Stimulated activated CD8-positive, alpha-beta memory T cell treated with anti-CD3 and anti-CD28 coated beads, Interleukin-7, amount 100 ng/mL, for 24 hours (primary cell): ENCODE results near the gene MED12L.

Source experiments
- DNase-seq: peaks from one replicate; pipeline ENCODE4 v3.0.0-alpha.2; 2020; ENCODE audit warnings: low read depth

The MED12L gene

DNA sequence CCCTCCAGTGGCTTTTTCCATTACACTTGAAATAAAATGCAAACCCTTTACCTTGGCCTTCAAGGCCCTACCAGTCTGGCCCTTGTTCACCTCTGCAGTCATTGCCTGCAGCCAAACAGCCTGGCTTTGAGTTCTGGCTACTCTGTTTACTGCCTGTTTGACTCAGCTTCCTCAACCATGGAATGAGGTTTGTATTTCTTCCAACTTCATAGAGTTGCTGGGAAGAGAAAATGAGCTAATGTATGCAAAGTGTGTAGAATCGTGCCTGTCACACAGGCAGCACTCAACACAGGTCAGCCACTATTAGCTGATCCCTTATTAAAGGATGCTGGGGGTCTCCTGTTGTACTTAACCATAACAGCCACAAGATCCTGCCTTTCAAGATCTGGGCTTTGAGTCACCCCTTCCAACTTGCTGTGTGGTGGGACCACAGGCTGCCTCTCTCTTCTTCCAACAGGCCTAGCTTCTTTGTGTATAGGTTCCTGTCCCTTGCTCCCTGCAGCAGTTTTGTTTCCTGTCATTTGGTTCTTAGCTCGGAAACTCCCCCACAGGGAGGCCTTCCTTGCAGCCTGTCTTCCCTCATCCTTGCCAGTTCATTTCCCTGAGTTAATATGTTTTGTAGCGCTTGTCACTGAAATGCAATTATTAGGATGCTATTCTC is 6.4 kb downstream of the MED12L start:
- no peak for DNase-seq

DNA sequence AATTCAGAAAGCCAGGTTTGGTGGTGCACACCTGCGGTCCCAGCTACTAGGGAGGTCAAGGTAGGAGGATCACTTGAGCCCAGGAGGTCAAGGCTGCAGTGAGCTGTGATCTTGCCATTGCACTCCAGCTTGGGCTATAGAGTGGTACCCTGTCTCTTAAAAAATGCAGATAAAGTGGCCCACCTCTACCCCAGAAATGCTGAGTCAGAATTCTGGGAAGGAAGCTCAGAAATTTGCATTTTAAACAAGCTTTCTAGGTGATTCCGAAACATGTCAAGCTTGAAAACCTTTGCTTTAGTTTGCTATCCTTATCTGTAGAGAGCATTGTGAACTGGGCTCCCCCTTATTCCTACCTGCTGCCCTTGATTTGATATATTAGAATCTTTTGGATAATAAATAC is 7.7 kb downstream of the MED12L start:
- no peak for DNase-seq

DNA sequence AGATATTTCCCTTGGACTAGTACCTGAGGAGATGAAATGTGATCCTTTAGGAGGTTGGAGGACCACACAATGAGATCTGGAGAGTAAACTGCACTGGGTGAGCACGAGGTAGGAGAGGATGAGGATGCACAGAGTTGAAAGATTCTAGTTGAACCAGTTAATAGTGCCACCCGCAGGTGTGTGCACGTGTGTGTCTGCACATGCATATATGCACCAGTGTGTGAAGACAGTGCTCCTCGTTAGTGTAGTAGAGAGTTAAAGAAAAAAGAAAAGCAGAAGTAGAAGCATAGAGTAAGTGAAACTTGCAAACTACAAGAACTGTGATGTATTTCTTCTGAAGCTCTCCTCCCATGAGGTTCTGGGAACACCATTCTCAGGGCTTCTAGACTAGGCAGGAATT is 8.4 kb downstream of the MED12L start:
- no peak for DNase-seq

DNA sequence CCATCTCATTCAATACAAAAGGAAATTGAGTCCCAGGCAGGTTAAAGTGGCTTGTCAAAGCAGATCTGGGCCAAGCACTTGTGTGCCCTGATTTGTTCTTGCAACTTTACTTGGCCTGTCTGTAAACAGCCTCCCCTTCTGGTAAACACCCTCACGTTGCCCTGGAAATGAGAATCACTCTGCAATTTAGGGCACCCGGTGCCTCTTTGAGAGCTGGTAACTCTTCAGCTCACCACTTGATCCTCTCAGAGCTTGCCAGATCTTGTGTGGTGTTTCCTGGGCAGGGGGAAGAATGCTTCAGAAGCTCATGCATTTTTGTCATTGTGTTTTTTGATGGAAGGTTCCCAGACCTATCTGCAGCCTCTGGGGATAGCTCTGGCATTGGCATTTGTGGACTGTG is 11.3 kb downstream of the MED12L start:
- DNase-seq = no peak

DNA sequence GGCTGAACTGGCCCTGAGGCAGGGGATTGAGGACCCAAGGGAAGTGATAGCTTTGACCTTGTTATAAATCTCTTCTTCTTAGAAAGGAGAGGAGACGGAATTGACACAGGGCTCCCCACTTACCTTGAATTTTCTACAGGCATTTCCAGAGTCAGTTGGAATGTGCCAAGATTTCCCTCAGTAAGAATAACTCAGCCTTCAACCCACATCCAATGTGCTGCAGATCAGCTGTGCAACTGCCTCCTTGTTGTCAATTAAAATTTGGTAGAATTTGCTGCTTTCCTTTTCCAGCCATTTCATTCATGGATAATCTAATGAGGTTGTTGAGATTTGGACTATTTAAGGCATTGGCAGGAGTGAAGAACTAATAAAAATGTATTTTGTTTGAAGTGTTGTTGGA is 14.6 kb downstream of the MED12L start:
- DNase-seq = no peak

DNA sequence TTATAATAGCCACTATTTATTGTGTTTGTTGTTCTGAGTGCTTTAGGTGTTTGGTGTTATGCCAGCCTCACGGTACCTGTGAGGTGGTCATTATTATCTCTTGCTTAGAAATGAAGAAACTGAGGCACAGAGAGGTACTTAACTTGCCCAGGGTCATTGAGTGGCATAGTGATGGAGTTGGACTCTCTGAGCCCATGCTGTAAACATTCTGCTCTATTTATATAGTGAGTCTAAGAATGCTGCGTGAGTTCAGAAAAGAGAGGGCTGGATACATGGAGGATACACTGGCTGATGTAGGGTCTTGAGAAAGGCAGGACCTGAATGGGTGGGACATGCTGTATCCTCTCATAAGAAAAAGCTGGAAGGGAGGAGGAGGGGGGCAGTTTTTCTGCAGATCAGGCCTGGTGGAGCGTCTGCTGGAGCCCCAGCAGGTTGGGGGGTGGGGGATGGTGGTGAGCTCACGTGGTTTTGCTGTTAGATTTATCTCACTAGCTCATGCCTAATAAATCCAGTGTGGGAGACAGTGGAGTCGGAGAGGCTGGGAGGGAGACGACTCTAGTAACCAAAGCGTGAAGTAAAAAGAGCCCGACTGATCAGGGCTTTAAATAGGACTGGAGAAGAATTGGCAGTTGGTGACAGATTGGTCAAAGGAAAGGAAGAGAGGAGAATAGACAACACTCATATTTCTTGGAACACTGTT is 16.0 kb downstream of the MED12L start:
- DNase-seq = no peak

DNA sequence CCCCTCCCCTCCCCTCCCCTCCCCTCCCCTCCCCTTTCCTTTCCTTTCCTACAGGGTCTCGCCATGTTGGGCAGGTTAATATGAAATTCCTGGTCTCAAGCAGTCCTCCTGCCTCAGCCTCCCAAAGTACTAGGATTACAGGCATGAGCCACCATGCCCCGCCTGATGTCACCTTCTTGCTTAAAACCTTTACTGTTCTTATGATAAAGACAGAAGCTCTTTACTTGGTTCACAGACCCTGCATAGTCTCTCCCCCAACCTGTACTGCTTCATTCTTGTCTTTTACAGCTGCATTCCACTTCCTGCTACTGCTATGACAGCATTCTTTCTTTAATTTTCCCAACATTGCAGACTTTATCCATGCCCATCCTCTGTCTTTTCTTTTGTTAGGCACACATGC is 20.8 kb downstream of the MED12L start:
- DNase-seq = no peak

DNA sequence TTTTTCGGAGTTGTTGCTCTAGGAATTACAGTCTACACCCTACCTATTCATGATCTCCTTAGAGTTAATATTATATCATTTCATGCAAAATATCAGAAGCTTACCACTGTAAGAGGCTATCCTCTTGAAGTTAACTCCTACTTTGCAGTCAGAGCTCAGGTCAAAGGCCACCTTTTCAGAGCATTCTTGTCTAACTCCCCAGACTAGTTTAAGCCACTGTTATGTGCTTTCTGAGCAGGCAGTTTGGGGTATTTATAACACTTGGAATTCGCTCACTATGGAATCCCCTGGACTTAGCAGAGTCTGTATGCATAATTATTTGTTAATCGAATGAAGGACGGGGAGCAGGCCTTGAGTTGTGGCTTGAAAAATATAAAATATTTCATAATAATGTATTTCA is 21.7 kb downstream of the MED12L start:
- DNase-seq = no peak

DNA sequence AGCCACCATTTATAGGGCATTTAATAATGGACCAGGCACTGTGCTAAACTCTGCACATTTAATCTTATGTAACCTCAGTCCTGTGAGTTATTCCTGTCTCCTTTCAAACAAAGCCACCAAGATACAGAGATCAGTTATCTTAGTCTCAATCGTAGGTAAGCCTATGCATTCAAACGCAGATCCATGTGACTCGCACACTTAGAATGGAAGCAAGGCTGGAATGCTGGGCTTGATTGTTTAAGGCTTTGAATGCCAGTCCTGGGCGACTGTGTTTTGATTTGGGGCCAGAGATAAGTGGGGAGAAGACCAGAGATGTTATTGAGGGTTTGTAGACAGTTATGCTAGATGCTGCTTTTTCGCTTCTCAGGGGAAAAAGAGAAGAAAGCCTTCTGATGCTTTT is 22.2 kb downstream of the MED12L start:
- no peak for DNase-seq

DNA sequence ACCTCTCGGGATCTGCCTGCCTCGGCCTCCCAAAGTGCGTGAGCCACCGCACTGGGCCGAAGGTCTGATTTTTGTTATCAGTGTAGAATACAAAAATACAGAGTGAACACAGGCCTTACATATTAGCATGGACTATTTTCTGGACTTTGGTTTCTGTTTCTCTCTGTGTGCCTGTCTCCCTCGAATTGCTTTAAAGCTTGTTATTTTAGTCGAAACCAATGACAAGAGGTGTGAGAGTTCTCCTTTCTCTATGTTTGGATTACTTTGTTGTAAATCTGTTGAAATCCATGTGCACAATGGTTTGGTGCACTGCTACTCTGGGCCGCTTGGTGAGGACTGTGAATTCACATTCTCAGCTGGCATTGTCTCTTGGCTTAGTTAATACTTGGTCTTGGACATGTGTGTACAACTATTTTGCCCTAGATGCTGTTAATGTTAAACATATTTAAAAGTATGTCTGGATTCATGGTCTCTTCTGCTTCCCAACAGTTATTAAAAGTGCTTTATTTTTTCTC is 23.9 kb downstream of the MED12L start:
- no peak for DNase-seq

DNA sequence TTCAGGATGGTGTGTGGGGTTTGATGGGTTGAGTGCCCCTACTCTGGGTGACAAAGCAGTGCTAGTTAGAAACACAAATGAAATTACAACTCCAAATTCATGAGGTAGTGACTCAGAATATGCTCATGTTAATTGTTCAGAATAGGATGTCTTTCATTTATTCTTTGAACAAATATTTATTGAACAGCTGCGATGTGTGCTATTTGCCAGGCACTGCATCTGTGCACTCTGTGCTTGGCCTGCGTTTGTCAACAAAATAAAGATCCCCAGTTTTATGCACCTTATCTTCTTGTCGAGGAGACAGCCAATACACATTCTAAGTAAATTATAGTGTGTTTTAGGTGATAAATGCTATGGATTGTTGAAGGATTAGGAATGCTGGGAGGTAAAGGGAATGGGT is 27.3 kb downstream of the MED12L start:
- no peak for DNase-seq

DNA sequence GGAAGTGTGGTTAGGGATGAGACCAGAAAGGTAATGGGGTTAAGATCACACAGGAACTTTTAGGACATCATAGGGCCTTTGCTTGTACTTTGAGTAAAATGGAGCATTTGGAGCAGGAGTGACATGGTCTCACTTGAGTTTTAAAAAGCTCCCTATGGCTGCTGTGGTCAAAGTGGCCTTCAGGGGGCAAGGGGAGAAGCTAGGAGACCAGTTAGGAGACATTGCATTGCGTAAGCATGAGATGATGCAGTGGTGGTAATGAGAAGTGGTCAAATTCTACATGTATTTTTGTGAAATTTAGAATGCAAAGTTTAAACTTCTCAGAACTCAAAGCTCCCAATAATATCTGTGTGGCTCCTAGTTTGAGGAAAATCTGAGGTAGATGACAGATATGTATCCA is 27.9 kb downstream of the MED12L start:
- DNase-seq = no peak

DNA sequence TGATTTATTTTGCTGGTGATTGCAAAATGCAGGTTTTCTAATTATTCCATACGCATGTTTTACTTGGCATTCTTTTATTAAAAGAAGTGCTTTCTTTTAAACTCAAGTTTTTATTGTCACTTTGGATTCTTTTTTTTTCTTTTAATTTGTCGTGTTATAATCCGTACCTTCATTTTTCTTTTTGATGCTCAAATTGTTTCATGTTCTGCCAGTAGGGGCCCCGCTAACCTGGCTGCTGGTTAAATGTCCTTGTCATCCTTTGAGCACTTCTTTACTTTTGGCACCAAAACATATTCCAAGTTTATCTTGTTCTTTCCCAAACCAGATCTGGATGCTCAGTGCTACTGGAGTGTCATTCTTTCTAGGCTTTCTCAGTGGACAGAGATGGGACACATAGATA is 31.6 kb downstream of the MED12L start:
- no peak for DNase-seq

DNA sequence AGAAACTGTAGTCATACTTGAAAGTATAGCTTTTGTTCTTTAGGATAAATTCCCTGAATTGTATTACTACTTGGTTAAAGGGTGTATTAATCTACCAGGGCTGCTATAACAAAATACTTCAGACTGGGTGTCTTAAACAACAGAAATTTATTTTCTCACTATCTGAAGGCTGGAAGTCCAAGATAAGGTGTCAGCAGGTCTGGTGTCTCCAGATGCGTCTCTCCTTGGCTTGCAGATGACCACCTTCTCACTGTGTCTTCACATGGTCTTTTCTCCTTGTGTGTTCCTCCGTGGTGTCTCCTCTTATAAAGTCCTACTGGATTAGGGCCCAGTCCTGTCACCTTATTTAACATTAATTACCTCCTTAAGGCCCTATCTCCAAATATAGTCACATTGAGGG is 33.7 kb downstream of the MED12L start:
- DNase-seq = no peak

DNA sequence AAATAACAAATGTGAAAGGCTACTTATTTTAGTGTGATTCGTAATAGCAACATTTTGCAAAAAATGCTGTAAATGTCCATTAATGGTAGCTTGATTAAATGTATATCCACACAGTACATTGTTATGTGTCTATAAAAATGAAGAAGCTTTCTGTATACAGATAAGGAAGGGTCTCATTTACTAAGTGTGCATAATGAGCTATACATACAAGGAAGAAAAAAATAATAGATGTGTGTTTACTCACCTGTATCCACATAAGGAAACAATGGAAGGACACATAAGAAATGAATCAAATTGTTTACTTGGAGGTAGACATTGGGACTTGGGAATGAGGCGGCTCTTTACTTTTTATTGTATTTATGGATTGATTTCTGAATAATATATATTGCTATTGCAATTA is 34.9 kb downstream of the MED12L start:
- DNase-seq = no peak

DNA sequence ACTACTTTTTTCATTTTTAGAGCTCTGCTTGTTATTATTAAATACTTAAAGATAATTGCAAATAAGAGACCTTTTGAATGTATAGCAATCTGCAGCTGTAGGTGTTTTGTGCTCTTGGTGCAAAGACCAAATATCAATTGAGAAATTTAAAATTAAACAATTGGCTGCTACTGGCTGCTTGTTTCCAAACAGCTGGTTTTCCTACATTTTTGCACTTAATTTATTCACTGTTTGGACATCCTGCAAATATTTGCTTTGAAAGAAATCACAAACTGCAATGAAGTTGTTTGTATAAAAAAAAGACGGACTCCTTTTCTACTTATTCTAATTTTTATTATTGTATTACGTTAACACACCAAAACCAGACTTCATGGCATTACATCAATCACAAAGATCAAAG is 35.6 kb downstream of the MED12L start:
- DNase-seq = no peak

DNA sequence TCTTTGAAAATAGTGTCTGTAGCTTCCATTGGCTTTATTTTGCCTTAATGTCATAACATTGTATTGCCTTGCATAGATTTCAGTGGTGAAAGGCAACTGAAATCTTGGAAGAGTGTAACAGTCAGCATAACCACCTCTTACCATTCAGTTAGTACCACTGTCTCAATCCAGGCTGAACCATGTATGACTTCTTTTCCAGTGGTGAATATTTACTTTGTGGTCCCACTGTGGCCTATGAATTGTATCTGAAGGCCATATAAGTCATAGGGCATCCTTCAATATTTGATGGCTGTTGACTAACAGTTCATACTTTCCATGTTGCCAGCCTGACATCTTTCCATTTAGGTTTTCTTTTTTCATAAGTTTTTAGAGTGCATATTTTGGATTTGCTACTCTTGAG is 38.4 kb downstream of the MED12L start:
- no peak for DNase-seq

DNA sequence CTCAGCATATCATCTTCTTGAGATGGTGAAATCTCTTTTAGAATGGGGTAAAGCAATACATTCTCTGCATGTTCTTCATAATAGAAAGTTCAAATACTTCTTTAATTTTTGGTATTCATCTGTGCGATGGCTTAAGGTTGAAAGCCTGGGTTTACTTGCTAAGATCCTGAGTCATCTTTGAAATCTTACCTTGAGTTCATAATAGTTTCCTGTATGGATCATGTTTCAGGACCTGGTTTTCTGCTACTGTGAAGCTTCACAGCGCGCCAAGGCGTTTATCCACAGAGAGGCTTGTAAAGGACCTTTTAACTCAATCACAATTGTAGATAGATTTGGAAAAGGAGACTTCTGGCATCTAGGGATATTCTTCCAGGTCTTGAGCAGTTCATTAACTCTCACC is 39.0 kb downstream of the MED12L start:
- no peak for DNase-seq

DNA sequence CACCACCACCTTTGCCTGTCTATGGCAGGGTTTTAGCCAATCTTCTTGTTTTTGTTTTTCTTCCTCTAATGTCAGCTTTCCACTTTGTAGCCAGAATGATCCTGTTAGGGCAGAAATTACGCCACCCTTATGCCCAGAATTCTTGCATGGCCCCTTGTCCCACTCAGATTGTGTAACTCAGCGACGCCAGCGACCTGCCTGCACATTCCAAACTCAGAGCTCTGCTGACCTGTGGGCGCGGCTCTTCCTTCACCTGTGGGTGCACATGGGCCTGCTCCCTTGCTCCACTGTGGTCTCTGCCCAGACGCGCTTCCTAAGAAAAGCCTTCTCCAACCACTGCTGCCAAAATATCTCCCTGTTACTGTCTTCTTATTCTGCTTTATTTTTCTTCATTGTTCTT is 45.0 kb downstream of the MED12L start:
- no peak for DNase-seq

DNA sequence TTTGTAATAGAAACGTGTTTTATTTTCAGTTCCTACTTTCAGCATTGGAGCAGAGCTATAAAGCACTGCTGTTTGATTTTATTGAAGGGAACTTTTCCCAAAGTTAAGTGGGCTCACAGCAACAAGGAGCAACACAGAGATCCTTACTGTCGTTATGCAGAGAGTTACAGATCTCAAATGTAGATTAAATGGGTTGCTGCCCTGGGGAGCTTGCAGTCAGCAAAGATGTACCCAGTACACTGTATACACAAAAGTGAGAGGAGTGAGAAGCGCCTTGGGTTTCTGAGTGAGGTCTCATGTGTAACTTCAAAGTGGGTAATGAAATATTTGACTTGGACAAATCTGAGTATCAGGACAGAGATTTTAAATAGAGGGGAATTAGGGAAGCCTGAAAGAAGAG is 47.7 kb downstream of the MED12L start:
- no peak for DNase-seq

DNA sequence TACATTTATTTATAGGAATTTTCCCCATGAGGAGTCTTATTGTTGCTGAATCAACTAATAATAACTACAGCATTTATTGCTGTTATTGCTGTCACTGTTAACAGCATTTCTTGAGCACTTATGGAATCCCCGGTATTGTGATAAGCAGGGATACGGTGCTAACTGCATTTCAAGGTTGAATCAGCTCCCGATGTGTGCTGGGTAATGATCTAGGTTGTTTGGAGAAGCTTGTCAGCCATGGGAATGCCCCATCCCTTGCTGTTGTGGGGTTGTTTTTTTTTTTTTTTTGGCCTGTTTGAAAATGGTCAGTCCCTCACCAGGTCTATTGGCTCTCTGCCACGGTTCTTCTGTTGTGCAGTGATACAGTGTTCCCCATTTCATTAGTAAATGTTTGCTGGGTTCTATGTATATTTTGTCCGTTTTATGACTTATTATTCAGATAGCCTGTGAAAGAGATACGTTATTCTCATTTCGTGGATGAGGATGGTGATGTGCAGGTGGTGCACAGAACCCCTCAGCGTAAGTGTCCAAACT is 48.5 kb downstream of the MED12L start:
- no peak for DNase-seq

DNA sequence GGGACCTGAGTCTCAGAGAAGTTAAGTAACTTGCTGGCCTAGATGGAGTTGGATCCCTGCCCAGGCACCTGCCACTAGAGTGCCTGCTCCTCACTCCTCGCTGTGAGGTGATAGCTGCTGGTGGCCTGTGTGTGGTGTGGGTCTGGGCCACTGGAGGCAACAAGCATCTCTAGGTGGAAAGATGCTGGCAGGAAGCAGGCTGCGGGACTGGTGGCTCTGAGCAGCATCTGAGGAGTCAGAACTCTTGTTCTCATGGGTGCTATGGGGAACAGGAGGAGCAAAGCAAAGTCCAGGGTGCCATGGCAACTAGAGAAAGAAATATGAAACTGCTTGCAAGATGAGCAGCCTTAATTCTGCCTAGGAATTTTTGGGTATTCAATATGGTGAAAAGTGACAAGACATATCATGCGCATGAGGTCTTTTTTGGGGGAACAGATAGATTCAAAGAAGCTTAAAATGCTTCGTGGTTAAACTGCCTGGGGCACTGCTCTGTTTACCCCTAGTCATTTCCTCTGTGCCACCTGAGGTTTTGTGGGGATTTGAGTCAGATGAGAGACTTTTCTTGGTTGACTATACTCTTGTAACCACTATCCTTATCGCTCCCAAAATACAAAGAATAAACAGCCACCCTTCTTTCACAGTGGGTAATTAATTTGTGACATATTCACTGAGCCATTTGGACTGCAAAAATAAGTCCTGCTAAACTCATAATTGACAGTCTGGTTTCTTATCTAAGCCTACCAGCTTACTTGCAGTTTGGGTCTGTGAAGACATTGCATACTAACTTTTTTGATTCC is 50.3 kb downstream of the MED12L start:
- DNase-seq = no peak

DNA sequence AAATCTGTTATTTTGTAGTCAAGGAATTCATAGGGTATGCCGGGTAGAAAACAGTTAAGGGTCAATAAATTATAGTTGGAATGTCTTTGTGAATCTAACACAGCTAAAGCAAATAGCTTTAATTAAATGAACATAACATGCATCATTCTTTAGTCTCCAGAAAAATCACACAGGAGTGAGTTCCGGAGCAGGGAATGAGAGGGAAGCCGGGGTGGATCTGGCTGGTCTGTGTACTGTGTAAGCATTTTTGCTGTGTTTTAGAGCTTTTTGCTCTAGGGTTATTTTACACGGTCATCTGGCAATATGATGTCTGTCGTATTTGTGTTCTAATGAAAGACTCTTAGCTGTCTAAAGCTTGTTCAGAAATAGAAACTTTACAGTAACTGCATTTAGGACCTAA is 57.5 kb downstream of the MED12L start:
- no peak for DNase-seq
